ENCODE measurements around the gene NFIB. TPM values are rescaled to one million over a fixed set of nuclear protein-coding genes. Genes with fewer than 3 reads are reported as not detected.

NFIB gene
- total RNA-seq, 1 experiment from 2014 or later, result 14.3 TPM

GRCh38 chr9:14081745-14082144 is 232.2 kb downstream of the NFIB start:
- Histone ChIP-seq H3K79me1 (ENCODE audit: insufficient read depth, low read depth, low read length, poor library complexity, severe bottlenecking) (no peaks in the 10 kb centered on the region), H4K5ac (ENCODE audit: insufficient read length, low read depth, low read length) (no peak overlapping the region), H2BK120ac (ENCODE audit: low read depth, low read length, poor library complexity, severe bottlenecking) (no peak overlapping the region), H2BK5ac (ENCODE audit: insufficient read length, low read length) (no peak overlapping the region), H4K20me1 (ENCODE audit: control insufficient read depth, insufficient read depth, insufficient read length) (no peaks in the 10 kb centered on the region), H2BK20ac (ENCODE audit: low read depth, low read length, poor library complexity, severe bottlenecking) (no peak overlapping the region), H2BK15ac (ENCODE audit: low read depth, low read length) (no peak overlapping the region), H3K56ac (ENCODE audit: insufficient read length, low read depth, low read length) (no peak overlapping the region), H3K4me1 (ENCODE audit: insufficient read depth, low read length) (no peaks in the 10 kb centered on the region; the same call in 1 of the 2 replicates), H3K23me2 (ENCODE audit: insufficient read length, low read depth, low read length, poor library complexity, severe bottlenecking) (no peaks in the 10 kb centered on the region), H2BK12ac (ENCODE audit: insufficient read length, low read depth, low read length) (no peak overlapping the region), H3K4ac (ENCODE audit: low read depth, low read length) (no peak overlapping the region), H3K23ac (ENCODE audit: insufficient read length, low read depth, low read length) (no peak overlapping the region), H3K27me3 (ENCODE audit: insufficient read depth, low read length) (no peaks in the 10 kb centered on the region), H2AFZ (ENCODE audit: low read length) (no peak overlapping the region), H3K9me3 (ENCODE audit: control insufficient read depth, low read depth, low read length) (no peaks in the 10 kb centered on the region), H3K79me2 (ENCODE audit: insufficient read depth, low read length) (no peaks in the 10 kb centered on the region), H3K9ac (ENCODE audit: extremely low read depth, insufficient read length, low read length) (no peak overlapping the region), H4K91ac (ENCODE audit: insufficient read length, low read depth, low read length) (no peak overlapping the region), H2AK5ac (ENCODE audit: insufficient read length, low read length) (no peak overlapping the region), H3K18ac (ENCODE audit: insufficient read length, low read depth, low read length) (no peak overlapping the region), H3T11ph (ENCODE audit: low read length) (no peak overlapping the region), H4K8ac (replicated peaks; ENCODE audit: insufficient read length, low read depth, low read length) (no peak overlapping the region), H3K27ac (ENCODE audit: insufficient read length, low read depth, low read length) (no peak overlapping the region), H3K14ac (ENCODE audit: insufficient read depth, low read length) (no peak overlapping the region), H3K4me2 (ENCODE audit: insufficient read depth, insufficient read length, low read length) (no peak overlapping the region)
- no peaks in the 10 kb centered on the region for H3K9me3 Mint-ChIP-seq
- H3K27ac Mint-ChIP-seq, result no peak overlapping the region
- no peak overlapping the region for H3K4me3 Mint-ChIP-seq
- TF ChIP-seq CTCF (conservative IDR thresholded peaks at IDR 0.05), result no peak
- DNase-seq, result no peak
- H3K36me3 Mint-ChIP-seq (ENCODE audit: insufficient read depth in 1 of 3, low read depth in 3 of 3), result no peaks in the 10 kb centered on the region
- no CpG with 5 or more reads among the region's 4 CpGs for WGBS (ENCODE audit: extremely low coverage, insufficient read length, low lambda C conversion rate)
- H3K27me3 Mint-ChIP-seq (ENCODE audit: low read depth), result no peaks in the 10 kb centered on the region
- peaks cover 20 to 34% of the 10 kb centered on the region in 2 experiments for H3K4me1 Mint-ChIP-seq

All from H9 (cell line).